GM18907 (cell line): ENCODE data around the gene ANK2.
"Not testable (repeated sequence)": the region's sequence is repeated elsewhere in the genome, so short reads cannot be mapped to it uniquely, and the experiment has no call there.

ENCODE experiments used
- ATAC-seq: cut with Tn5 transposase; IDR thresholded peaks from one replicate; pipeline ENCODE4 v1.9.1; 2021; ENCODE audit warnings: mild to moderate bottlenecking, moderate library complexity; ENCODE audit not compliant: unreplicated experiment

ANK2 gene

DNA sequence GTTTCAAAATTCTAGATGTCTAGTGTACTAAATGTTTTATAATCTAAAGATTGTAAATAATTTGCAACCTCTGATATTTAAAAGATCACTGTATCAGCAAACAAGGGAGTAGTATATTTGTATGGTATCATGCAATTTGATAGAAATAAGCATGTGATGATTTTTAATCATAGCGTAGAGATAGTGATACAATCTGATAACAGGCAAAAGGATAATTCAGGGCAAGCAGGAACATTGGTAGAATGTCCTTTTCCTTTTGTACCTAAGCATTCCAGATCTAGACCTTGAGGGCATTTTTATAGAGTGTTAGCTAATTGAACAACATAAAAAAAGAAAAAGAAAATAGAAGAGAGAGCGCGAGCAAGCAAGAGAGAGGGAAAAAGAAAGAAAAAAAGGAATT is 1.4 kb downstream of the ANK2 start:
- ATAC-seq = no peak

- ATAC-seq = no peak
Measured at GRCh38 chr4:113051361-113051760, 1.9 kb downstream of the ANK2 start.

GRCh38 chr4:113052379-113052951 is 3.0 kb downstream of the ANK2 start:
- ATAC-seq = peak; percentile 93

DNA sequence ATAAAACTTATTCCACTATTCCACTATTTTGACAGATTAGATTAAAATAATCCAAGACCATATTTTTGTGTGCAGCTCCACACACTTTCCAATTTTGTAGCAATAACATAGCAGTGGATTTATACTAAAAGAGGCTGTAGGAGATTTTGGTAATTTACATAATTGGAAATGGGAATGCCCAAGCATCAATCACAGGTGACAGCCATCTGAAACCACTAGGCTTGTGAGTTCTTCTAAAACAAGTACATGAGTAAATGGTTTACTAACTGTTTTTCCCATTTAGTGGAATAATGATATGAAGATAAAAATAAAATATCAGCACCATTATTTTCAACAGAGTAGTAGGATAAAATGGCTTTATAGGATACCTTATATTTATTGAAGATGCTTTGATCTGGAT is 4.4 kb downstream of the ANK2 start:
- no peak for ATAC-seq

- no peak for ATAC-seq
Measured at GRCh38 chr4:113056318-113056717, 6.9 kb downstream of the ANK2 start.

DNA sequence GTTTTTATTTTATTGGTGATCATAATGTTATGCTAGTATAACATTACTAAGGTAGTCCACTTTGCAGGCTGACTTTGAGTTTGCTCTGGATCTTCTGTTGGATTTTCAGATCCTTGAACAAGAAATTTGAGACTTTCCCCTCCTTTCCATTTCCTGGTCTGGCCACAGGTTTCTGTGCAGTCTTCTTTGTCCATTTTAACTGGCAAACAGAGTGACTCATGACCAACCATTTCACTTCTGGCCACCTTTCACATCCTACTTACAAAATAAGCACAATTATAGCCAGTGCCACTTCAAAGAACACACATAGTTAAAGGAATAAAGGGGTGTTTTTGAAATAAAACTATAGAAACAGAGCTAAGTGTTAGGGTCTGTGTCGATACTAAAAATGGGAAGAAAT is 8.4 kb downstream of the ANK2 start:
- ATAC-seq = no peak

GRCh38 chr4:113059449-113060182 is 10.2 kb downstream of the ANK2 start:
- ATAC-seq = no peak

DNA sequence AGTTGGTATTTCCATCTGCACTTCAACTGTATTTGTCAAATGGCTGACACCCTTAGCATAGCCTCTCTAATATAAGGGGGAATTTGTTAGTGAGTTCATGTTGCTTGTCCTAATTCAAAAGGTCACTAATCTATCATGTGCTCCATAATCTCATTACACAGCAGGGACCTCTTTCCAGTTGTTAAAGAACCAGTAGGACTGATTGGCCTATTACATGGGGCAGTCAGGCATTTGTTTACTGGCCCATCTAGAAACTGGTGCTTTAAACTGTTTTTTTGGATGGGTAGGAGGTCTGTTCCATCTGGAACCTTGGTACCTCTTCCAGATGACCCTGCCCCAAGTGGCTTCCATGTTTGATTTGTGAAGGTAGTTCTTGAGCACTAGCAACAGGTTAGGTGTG is 11.4 kb downstream of the ANK2 start:
- no peak for ATAC-seq

GRCh38 chr4:113064244-113064643 is 14.8 kb downstream of the ANK2 start:
- ATAC-seq = no peak

- ATAC-seq = no peak
Measured at GRCh38 chr4:113065629-113066028, 16.2 kb downstream of the ANK2 start.

- not testable (repeated sequence) for ATAC-seq
Measured at GRCh38 chr4:113068771-113069170, 19.3 kb downstream of the ANK2 start.

GRCh38 chr4:113069212-113069892 is 19.9 kb downstream of the ANK2 start:
- no peak for ATAC-seq

GRCh38 chr4:113070755-113071154 is 21.3 kb downstream of the ANK2 start:
- no peak for ATAC-seq

DNA sequence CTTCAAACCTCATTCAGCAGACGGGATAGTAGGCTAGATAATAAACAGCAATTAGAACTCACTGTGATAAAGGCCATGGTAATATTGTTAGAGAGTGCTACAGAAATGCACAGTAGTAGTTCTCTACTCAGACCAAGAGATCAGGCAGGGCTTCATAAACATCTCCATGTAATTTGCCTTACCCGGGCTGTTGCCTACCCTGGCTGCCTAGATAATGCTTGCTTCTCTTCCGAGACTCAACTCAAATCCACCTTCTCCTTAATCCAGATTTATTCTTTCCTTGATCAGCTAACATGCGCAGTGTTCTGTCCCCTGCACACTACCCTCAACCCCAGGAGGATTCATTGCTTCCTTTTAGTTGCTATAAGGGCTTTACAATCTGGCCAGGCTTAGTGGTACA is 21.8 kb downstream of the ANK2 start:
- ATAC-seq = no peak

DNA sequence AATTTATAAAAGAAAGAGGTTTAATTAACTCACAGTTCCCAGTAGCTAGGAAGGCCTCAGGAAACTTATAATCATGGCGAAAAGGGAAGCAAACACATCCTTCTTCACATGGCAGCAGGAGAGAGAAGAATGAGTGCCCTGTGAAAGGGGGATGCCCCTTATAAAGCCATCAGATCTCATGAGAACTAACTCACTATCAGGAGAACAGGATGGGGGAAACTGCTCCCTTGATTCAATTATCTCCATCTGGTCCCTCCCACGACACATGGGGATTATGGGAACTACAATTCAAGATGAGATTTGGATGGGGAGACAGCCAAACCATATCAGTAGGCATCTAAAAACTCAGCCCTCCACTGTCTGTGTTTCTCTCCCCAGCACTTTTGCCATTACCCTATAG is 22.4 kb downstream of the ANK2 start:
- ATAC-seq = no peak

DNA sequence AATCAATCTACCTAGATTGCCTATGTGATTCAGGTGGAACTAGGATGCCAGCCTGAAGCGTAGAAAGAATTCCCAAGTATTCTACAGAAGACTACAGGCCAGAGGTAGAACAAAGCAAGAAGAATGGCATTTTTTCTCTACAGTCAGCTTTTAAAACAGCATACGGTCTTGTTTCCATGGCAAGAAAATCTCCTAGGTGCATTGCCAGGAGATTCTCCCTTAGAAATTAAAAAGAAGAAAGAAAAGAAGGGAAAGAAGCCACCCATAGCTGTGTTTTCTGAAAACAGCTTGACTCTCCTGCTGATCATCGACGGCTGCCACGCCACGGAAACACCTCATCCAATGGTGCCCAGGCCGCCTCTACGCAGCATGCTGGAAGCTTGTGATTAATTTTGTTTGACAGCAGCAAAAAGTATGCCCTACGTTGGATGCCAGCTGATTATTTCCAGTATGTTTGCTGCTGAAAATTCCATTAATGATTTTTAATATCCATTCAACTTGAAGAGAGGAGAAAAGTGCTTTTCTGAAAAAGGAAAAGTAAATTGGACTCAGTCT is 24.1 kb downstream of the ANK2 start:
- ATAC-seq = no peak

GRCh38 chr4:113077575-113077974 is 28.1 kb downstream of the ANK2 start:
- no peak for ATAC-seq

- ATAC-seq = no peak
Measured at GRCh38 chr4:113078066-113078465, 28.6 kb downstream of the ANK2 start.

- ATAC-seq = peak; percentile 94
Measured at GRCh38 chr4:113080050-113080449, 30.6 kb downstream of the ANK2 start.

- ATAC-seq = no peak
Measured at GRCh38 chr4:113080624-113081023, 31.2 kb downstream of the ANK2 start.

- no peak for ATAC-seq
Measured at GRCh38 chr4:113083346-113083745, 33.9 kb downstream of the ANK2 start.

- no peak for ATAC-seq
Measured at GRCh38 chr4:113086172-113086695, 36.8 kb downstream of the ANK2 start.
